NCI-H1417 treated with DMSO at 0.1 percent for 48 hours (cell line): ENCODE measurements around the gene WDR83.
"Not testable (repeated sequence)": the region's sequence is repeated elsewhere in the genome, so short reads cannot be mapped to it uniquely, and the experiment has no call there.

Source experiments
- DNase-seq: peaks from one replicate; lab custom pipeline; 2025; lab: John Stamatoyannopoulos, UW

WDR83 gene

GRCh38 chr19:12666265-12667048 lies at the start of gene WDR83, which contains the start of gene MAN2B1:
Gene WDR83 (plus strand): TSS chr19:12666807. CDS start chr19:12669791, 2,984 bp downstream.
Gene MAN2B1 (minus strand): TSS chr19:12666742. CDS start chr19:12666701, 41 bp downstream.
- no peak for DNase-seq

GRCh38 chr19:12617646-12618045 lies 49.0 kb upstream of the WDR83 start:
- no peak for DNase-seq

GRCh38 chr19:12621253-12622024 lies 45.2 kb upstream of the WDR83 start:
- DNase-seq = not testable (repeated sequence)

- no peak for DNase-seq
Observed at GRCh38 chr19:12623361-12624031, 43.1 kb upstream of the WDR83 start.

- DNase-seq = no peak
Observed at GRCh38 chr19:12626958-12627357, 39.6 kb upstream of the WDR83 start.

GRCh38 chr19:12628040-12629022 lies 38.3 kb upstream of the WDR83 start:
- no peak for DNase-seq

GRCh38 chr19:12629215-12629614 lies 37.4 kb upstream of the WDR83 start:
- no peak for DNase-seq

- DNase-seq = no peak
Observed at GRCh38 chr19:12636631-12637030, 30.0 kb upstream of the WDR83 start.

GRCh38 chr19:12638611-12639182 lies 27.9 kb upstream of the WDR83 start:
- DNase-seq = no peak

GRCh38 chr19:12639901-12640613 lies 26.6 kb upstream of the WDR83 start:
- DNase-seq = no peak

GRCh38 chr19:12641456-12641855 lies 25.2 kb upstream of the WDR83 start:
- no peak for DNase-seq

- DNase-seq = no peak
Observed at GRCh38 chr19:12642506-12642905, 24.1 kb upstream of the WDR83 start.

GRCh38 chr19:12643716-12644115 lies 22.9 kb upstream of the WDR83 start:
- not testable (repeated sequence) for DNase-seq

GRCh38 chr19:12646551-12646950 lies 20.1 kb upstream of the WDR83 start:
- DNase-seq = no peak

GRCh38 chr19:12647047-12647446 lies 19.6 kb upstream of the WDR83 start:
- no peak for DNase-seq

GRCh38 chr19:12647490-12648071 lies 19.0 kb upstream of the WDR83 start:
- DNase-seq = no peak

GRCh38 chr19:12648088-12648487 lies 18.5 kb upstream of the WDR83 start:
- DNase-seq = no peak

GRCh38 chr19:12649941-12650340 lies 16.7 kb upstream of the WDR83 start:
- DNase-seq = no peak

- no peak for DNase-seq
Observed at GRCh38 chr19:12652219-12652618, 14.4 kb upstream of the WDR83 start.

- no peak for DNase-seq
Observed at GRCh38 chr19:12655546-12655945, 11.1 kb upstream of the WDR83 start.
